Non-pigmented ciliary epithelial cell (primary cell): ENCODE data around the gene BPIFB6.

ENCODE experiments used
- DNase-seq: peaks from one replicate; pipeline ENCODE4 v3.0.0-alpha.2; 2010; ENCODE audit warnings: low read depth

BPIFB6 gene

DNA sequence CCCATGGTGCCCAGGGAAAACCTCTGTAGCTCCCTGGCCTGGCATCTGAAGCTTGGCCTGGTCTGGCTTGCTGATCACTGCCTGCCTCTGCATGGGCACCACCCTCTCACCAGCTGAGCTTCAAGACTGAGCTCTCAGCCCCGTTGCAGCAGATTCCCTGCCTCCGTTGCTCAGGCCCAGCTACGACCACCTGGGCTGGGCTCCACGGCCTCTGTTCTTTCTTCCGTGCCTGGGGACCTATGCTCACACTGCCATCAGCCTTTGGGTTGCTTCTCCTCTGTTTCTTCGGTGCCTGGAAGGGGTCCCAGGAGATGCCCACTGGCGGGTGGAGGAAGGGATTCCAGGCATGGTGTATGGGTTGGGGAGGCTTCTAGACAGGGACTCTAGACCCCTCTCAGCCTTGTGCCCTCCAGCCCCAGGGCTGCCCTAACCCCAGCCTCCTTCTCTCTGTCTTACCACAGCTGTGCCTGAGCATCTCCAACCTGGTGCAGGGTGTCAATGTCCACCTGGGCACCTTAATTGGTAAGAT is 14.8 kb upstream of the BPIFB6 start:
- no peak for DNase-seq

DNA sequence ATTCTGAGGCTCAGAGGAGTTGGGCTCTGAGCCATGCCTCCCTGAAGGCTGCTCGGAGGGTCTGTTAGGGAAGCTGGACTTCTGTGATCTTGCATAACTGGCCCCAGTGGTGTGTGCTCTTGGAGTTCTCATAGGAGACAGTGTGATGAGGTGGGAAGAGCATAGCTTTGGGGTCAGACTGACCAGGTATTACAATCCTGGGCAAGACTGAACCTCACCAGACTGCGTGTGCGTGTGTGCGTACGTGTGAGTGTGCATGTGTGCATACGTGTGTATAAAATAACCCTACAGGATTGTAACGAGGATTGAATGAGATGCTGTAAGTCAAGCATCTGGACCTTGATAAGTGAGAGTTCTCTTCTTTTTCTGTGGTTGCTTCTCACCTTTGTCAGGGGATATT is 13.9 kb upstream of the BPIFB6 start:
- DNase-seq = no peak

DNA sequence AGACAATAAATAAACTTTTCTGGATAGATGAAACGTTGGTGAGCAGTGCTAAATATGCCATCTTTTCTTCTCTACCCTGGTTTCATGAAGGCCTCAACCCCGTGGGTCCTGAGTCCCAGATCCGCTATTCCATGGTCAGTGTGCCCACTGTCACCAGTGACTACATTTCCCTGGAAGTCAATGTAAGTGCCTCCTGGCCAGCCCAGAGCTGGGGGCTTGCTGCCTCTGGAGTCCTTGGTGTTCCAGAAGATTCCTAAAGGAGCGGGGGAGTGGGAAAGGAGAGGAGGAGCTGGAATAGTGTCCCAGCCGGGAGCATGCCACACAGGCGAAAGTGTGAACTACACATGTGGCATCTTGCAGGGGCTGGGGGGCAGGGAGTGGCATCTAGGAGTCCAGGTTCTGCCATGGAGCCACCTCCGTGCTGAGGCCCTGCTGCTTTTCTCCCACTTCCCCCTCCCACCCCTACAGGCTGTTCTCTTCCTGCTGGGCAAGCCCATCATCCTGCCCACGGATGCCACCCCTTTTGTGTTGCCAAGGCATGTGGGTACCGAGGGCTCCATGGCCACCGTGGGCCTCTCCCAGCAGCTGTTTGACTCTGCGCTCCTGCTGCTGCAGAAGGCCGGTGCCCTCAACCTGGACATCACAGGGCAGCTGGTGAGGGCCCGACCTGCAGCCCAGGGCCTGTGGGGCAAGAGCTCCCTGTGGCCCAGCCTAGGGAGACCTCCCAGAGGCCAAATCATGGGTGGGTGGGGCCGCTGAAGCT is 13.1 kb upstream of the BPIFB6 start:
- DNase-seq = no peak

DNA sequence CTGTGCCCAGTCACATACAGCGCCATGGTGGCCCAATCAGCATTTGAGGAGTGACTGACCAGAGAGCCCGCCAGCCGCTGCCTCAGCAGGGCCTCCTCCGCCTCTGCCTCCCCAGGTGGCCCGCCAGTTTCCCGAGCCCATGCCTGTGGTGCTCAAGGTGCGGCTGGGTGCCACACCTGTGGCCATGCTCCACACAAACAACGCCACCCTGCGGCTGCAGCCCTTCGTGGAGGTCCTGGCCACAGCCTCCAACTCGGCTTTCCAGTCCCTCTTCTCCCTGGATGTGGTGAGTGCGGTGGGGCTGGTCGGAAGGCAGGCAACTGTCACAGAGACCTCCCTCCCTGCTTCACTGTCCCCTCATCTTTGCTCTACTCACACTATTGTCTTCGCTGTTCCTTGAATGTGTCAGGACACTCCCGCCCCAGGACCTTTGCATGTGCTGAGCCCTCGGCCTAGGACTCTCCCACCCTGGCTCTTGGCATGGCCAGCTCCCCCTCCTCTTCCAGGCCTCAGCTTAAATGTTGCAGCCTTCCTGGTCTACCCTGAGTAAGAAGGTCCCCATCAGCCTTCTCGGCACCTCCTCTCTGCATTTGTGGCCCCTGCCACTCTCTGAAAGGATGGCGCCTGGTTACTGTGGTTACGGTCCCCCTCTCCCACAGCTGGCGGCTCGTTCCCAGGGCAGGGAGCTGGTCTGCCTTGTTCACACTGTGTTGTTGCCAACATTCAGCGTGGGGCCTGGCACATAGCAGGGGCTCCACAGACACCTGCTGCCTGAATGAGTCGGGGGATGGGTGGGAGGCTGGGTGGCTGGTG is 11.8 kb upstream of the BPIFB6 start:
- no peak for DNase-seq

DNA sequence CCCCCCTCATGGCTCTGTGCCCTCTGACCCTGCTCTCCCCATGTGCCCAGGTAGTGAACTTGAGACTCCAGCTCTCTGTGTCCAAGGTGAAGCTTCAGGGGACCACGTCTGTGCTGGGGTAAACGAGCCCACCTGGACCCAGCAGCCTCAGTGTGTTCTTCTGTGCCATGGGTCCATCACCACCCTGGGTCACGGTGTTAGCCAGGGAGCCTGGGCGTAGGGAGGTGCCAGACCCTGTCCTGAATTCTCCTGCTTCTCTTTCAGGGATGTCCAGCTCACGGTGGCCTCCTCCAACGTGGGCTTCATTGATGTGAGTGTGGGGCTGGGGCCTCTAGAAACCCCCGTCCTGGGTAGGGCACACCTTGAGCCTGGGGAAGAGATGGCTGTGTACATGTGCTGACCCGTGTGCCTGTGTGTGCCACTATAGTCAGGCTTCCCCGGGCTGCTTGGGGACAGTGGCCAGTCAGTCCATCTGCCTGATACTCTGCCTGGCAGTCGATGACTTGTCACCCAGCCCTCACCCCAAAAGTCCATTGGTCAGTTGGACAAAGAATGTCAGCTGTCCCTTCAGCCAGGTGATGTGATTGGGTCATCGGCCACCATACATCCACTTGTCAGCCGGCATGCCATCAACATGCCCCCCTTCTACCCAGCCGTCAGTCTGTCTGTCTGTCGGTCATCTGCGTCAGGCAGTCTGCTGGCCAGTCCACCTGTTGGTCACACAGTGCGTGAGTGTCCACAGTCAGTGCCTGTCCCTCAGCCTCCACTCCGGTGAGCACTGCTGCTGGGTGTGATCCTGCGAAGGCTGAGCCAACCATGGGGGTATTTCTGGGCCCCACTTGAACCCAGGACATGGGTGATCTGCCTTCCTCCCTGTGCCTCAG is 10.9 kb upstream of the BPIFB6 start:
- no peak for DNase-seq

DNA sequence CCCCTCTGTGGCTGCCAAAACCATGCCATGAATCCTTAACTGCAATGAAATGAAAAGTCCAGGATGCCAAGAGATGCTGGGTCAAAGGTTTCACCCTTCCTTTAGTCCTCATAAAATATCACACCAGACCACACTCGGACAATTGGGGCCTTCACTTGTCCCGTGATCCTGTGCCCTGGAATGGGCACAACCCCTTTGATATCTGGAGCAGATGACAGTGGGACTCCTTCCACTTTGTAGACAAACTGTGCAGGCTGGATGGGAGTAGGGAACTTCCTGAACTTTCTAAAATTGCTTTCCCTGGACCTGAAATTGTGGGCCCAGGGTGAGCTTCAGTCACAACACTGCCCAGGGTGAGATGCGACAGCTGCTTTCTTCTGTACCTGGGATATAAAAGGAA is 9.6 kb upstream of the BPIFB6 start:
- no peak for DNase-seq

DNA sequence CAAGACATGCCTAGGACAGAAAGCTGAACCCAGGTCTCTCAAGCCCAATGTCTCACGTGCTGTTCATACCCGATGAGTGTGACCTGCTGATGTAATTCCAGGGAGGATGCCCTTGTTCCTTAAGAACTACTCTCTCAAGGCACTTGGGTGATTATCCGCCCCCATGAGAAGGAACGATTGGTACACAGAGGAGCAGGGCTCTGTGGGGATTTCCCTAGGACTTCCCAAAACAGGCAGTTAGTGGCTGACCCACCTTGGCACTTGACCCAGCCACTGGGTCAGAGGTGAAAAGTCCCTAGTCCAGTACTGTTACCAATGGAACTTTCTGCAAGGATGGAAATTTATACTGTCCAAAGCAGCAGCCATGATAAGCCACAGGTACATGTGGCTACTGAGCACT is 9.2 kb upstream of the BPIFB6 start:
- no peak for DNase-seq

DNA sequence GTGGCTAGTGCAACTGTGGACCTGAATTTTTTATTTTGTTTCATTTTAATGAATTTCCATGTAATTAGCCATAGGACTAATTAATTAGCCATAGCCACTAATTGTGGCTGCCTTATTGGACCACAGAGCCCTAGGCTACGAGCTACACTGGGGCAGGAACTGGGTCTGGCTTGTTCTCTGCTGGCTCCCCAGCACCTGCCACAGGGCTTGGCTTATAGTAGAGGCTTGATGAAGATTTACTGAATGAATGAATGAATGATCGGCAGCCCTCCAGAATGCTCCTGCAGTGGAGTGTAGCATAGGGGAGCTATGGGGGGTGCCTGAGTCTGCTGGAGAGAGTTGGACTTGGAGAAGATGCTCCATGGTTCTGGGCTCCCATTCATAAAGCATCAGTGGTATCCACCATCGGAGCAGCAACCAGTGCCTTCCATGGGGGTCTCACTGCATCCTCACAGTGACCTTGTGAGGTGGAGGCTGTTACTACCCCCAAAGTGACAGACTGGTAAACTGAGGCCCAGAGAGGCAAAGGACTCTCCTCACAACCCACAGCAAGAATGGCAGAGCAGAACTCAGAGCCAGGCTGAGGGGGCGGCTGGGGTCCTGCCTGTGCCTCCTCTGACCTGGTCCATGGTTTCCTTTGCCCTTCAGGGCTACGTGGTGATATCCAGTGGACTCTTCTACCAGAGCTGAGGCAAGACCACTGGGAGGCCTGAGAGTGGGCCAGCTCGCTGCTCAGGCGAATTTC is 8.6 kb upstream of the BPIFB6 start:
- no peak for DNase-seq

DNA sequence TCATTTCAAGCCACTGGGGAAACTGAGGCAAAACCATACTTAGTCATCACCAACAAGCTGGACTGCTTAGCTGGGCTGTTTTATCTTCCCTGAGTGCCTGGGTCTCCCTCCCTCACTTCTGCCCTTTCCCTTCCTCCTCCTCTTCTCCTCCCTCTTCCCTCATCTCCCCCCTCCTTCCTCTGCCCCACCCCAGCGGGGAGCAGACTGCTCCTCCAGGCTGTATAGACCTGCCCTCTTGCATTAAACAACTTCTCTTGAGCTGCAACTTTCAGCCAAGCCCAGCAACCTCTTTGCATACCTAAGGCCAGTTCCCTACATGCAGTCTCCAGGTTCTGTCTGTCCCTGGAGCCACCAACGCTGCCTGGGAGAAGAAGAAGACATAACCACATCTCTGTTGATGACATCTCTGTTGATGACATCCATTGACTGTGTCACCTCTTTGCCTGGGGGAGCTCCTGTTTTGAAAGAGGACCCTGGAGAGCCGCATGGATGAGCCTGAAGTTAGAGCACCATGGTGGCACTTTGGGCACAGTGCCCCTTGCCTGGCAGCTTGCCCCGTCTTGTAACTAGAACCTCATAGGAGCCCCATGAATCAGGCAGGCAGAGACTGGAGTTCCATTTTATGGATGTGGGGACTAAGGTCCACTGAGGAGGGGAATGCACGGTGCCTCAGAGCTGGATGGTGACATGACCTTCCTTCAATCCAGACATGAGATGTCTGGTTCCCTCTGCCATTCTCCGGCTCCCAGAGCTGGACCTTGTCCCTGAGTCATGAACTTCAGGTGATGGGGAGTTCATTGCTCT is 7.8 kb upstream of the BPIFB6 start:
- no peak for DNase-seq

DNA sequence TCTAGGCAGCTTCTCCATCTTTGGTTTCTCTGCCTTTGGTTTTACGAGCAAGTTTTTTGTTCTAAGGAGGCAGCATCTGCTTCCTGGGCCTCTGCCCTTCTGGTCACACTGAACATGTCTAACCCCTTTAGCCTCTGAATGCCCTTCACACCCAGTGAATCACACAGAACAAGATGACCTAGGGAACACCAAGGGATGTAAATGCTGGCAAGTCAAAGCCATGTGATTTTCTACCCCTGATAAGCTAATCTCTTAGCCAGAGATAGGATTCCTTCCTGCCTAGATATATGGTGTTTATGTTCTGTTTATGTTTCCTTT is 7.2 kb upstream of the BPIFB6 start:
- DNase-seq = no peak

DNA sequence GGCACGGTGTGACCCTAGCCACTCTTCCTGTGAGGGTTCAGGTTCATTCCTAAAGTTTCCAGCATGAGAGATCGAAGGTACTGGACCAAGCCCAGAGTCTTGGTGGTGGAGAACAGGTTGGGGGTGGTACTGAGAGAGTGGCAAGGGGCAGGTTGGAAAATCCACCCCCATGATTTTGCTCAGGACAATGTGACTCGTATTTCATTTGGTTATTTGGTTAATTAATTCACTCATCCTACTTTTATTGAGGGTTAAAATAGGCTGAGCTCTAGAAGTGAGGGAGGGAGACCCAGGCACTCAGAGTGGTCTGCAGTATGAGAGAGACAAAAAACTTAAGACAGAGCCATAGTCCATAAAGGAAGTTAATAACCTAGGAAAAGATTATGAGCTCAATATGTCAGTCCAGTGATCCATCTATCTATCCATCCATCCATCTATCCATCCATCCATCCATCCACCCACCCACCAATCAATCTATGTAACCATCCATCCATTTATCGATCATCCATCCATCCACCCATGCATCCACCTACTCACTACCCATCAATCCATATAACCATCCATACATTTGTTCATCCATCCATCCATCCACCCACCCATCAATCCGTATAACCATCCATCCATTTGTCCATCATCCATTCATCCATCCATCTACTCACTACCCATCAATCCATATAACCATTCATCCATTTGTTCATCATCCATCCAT is 6.7 kb upstream of the BPIFB6 start:
- DNase-seq = no peak

DNA sequence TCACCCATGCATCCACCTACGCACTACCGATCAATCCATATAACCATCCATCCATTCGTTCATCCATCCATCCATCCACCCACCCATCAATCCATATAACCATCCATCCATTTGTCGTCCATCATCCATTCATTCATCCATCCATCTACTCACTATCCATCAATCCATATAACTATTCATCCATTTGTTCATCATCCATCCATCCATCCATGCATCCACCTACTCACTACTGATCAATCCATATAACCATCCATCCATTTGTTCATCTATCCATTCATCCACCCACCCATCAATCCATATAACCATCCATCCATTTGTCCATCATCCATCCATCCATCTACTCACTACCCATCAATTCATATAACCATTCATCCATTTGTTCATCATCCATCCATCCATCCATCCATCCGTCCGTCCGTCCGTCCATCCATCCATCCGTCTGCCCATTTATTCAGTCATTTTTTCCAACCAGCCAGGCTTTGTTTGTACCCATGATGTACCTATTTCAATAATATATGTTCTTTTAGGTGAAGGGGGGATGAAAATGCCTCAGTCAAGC is 6.1 kb upstream of the BPIFB6 start:
- no peak for DNase-seq

DNA sequence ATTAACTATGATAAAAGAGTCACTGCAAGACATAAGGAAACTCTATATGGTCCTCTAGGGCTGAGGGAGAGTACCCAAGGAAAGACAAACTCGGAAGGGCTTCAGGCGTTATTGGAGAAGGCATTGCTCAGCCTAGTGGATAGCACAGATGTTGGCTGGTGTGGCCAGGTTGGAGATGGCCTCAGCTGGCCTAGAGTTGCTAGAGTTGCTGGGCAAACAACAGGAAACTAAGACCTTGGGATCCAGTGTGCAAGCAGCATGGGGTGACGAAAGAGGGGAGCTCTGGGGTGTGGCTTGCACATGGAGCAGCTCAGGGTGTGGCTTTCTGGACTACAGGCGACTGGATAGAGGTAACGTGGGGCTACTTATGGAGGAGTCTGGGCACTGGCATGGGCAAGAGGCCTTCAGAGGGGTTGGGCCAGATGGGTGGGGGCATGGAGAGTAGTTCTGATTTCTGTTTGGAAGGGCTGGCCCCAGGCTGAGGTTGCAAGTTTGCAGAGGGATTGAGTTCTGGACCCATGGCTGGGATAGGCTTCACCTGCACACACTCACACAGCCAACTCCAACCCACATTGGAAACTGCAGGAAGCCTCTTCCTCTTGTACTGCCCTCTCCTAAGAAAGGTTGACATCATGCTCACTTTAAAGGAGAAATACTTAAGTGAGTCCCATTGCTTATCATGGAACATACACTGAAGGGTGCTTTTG is 5.2 kb upstream of the BPIFB6 start:
- no peak for DNase-seq

DNA sequence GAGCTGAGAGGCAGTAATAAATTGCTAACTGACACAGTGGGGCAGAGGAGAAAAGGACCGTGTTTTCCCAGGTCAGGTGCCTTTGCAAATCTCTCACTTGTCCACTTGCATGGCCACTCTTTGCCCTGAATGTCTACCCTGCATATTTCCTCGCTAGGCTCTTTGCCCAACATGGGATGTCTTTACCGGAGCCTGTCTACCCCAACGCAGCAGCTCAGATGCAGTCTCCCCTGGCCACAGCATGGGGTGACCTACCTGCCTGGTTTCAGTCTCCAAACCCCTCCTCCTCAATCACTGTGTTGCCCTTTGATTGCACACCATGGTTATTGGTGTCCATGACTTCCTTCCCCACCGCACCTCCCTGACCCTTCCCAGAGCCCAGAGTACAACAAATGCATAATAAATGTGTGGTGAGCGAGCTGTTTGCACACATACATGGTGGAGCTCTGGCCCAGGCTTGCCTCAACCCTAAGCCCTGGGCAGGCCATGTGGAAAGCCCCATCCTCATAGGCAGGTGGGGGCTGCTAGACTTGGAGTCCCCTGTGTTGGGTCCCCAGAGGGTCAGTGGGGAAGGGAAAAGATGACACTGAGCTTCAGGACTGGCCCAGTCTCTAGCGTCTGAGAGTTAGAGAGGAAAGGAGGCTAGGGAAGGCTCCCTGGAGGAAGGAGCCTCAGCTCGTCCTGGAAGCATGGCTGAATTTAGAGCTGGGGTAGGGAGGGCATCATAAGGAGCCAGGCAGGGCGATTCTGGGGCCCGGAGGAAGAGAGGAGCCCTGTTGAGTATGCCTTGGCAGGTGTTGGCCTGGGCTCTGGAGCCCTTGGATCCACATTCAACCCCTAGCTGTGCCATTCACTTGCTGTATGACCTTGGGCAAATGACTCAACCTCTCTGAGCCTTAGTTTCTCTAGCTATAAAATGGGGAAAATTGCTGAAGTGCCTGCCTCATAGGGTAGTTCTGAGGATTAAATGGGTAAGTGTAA is 4.4 kb upstream of the BPIFB6 start:
- no peak for DNase-seq

DNA sequence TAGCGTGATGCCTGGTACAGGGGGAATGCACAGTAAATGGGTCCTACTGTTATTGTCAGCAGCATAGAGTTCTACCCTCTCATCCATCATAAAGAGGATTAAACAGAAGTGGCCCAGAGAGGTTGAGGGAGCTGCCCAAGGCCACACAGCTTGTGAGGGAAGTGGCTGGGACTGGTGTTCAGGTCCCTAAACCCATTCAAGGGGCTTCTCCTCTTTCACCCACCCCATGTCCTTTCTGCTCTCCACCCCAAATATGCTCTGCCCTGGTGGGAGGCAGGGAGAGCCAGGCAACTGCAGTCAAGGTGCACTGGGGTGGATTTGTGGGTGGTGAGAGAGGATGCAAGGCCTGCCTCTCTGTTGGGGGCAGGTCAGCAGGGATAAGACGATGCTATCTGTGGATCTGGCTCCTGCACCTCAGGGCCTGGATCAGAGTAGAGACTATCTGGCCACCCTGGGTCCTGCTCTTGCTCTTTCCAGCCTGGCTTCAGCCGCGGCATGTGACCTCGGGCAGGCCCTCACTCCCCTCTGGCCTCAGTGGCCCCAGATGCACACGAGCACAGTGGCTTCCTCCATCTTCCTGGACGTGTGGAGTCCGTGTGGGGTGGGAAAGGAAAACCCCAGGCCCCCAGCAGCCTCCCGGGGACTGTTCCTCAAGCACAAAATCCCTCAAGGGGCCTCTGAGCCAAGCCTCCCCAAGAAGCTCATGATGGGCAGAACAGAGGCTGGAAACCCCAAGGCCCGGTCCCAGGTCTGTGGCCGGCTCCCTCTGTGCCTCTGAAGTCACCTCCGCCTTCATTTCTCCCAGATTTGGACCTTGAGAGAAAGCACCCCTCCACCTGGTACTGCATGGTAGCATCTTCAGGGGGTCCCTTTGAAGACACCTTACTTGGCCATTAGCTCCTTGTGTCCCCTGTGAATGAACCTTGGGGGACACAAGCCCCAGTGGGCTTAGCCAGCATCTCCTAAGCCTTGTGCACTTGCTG is 3.4 kb upstream of the BPIFB6 start:
- DNase-seq = no peak

DNA sequence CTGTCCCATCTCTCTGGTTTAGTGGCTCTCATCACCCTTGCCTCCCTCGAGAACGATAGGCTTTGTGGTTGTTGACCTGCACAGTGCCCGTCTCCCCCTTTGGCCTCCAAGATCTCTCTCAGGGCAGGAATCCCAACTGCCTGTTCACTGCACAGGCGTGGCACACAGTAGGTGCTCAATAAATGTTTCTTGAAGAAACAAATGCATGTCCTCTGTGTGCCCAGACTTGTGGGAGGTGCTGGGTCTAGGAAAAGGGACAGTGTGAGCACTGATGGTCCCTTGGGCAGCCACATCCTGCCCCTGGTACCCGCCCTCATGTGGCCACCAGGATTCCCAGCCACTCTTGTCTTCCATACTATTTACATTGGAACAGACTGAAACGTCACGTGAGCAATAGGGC is 2.6 kb upstream of the BPIFB6 start:
- no peak for DNase-seq

DNA sequence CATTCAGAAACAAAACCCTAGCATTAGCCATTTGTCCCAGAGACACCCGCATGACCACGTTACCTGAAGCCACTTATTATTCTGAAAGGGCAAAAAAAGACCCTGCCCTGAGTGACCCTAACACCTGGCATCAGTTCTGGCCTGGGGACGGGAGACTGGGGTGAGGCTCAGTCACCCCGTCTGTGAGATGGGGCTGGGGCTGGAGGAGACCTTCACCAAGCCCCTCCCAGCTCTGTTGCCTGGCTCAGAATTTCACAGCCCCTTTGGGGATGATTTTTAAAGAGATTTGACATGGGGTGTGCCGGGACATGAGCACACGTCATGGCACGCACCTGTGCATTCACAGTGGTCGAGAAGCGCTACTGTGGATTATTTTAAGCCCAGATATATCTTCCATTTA is 1.4 kb upstream of the BPIFB6 start:
- DNase-seq = no peak
